Tibial nerve (tissue), 4 donors: ENCODE measurements around the gene CBX5. TPM values are rescaled to one million over a fixed set of nuclear protein-coding genes. Genes with fewer than 3 reads are reported as not detected.

Experiments
- DNase-seq, 2 donors: peaks; one replicate each; pipeline ENCODE4 v3.0.0-alpha.2; 2019; ENCODE audit warnings: low spot score in 2 of 2
- H3K27ac ChIP-seq, 4 donors: fragments of 200-600 bp; sonication (generic) in 3 of 4; one replicate each; pipeline ENCODE4 v1.5.1; 2017 to 2019; ENCODE audit warnings: mild to moderate bottlenecking in 1 of 4
- H3K27me3 ChIP-seq, 2 donors: fragments of 200-600 bp; sonication (generic) in 1 of 2; one replicate each; pipeline versions ENCODE4 v1.5.1 to v1.6.0; 2017 to 2019
- H3K36me3 ChIP-seq, 3 donors: fragments of 200-600 bp; sonication (generic); one replicate each; pipeline ENCODE4 v1.5.1; 2018 to 2019
- H3K4me1 ChIP-seq, 4 donors: fragments of 200-600 bp; sonication (generic) in 3 of 4; one replicate each; pipeline ENCODE4 v1.5.1; 2017 to 2019
- H3K4me3 ChIP-seq, 4 donors: fragments of 200-600 bp; sonication (generic) in 3 of 4; one replicate each; pipeline ENCODE4 v1.5.1; 2017 to 2019; ENCODE audit warnings: mild to moderate bottlenecking in 1 of 4, moderate library complexity in 1 of 4
- H3K9me3 ChIP-seq, 4 donors: fragments of 200-600 bp; sonication (generic) in 3 of 4; one replicate each; pipeline ENCODE4 v1.5.1; 2017 to 2019
- EP300 ChIP-seq, 2 donors: sonication (generic); formaldehyde crosslinking; IDR thresholded peaks; one replicate each; pipeline ENCODE4 v1.6.1; 2017; ENCODE audit warnings: antibody characterized with exemption in 2 of 2, mild to moderate bottlenecking in 1 of 2
- POLR2A ChIP-seq, 2 donors: fragments of 450-650 bp; IDR thresholded peaks; one replicate each; pipeline ENCODE4 v1.6.1; 2017; ENCODE audit warnings: antibody characterized with exemption in 2 of 2, mild to moderate bottlenecking in 2 of 2, moderate library complexity in 2 of 2
- WGBS, 2 donors: methylation state at CpG; one replicate each; pipeline ENCODE4 v1.1.5; 2018; 5-methylcytosine and 5-hydroxymethylcytosine counted together
- small RNA-seq: library from RNA; depleted of rRNA; stranded (forward); fragments of <200 nt; gene quantifications from one replicate; pipeline ENCODE3, GENCODE V24; 2016
- total RNA-seq, 4 donors: library from RNA; depleted of rRNA; stranded (reverse); fragments of >200 nt; gene quantifications; one replicate each; pipeline ENCODE4 v1.1.0, GENCODE V29; 2016
- TF ChIP-seq, protein P1 (sequence below), 5 experiments: fragments of 200-600 bp in 3 of 5; fragments of 450-650 bp in 2 of 5; sonication (generic) in 3 of 5; IDR thresholded peaks; one replicate each; pipeline ENCODE4 v1.5.1; 2016 to 2019; ENCODE audit warnings: antibody characterized with exemption in 5 of 5, mild to moderate bottlenecking in 3 of 5, moderate library complexity in 2 of 5

The CBX5 gene
- total RNA-seq, 4 donors from 2014 or later: 32.1 to 50.0 (median 42.4) TPM

DNA sequence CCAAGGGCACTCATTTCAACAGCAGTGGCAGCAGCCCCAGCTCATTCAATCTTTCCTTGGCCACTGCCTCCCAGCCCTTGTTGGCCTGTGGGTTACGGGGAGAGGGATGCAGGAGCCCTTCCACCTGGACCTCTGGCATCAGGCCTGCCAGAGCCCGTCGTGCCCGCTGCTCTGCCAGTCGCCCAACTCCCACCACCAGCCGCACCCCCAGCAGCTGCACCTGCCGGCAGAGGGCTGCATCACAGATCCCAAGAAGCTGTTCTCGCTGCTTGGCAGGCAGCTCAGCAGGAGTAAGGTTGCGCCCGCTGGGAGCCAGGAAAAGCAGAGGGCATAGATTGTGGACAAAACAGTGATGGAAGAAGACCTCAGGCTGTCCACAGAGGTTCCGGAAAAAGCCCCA is 97.8 kb downstream of the CBX5 start:
- H3K27me3 ChIP-seq: no peaks in the 10 kb centered on the region
- DNase-seq: no peak
- H3K36me3 ChIP-seq: peaks cover 0 to 58% (median 4%) of the 10 kb centered on the region in 3 donors
- peaks cover 0 to 12% (median 0%) of the 10 kb centered on the region in 4 donors for H3K4me1 ChIP-seq
- TF ChIP-seq, protein P1, sequence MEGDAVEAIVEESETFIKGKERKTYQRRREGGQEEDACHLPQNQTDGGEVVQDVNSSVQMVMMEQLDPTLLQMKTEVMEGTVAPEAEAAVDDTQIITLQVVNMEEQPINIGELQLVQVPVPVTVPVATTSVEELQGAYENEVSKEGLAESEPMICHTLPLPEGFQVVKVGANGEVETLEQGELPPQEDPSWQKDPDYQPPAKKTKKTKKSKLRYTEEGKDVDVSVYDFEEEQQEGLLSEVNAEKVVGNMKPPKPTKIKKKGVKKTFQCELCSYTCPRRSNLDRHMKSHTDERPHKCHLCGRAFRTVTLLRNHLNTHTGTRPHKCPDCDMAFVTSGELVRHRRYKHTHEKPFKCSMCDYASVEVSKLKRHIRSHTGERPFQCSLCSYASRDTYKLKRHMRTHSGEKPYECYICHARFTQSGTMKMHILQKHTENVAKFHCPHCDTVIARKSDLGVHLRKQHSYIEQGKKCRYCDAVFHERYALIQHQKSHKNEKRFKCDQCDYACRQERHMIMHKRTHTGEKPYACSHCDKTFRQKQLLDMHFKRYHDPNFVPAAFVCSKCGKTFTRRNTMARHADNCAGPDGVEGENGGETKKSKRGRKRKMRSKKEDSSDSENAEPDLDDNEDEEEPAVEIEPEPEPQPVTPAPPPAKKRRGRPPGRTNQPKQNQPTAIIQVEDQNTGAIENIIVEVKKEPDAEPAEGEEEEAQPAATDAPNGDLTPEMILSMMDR (IDR thresholded peaks at IDR 0.05): no peak
- TF ChIP-seq POLR2A (IDR thresholded peaks at IDR 0.05): no peak
- no peak for TF ChIP-seq EP300 (IDR thresholded peaks at IDR 0.05)
- no peaks in the 10 kb centered on the region for H3K9me3 ChIP-seq
- H3K4me3 ChIP-seq: no peak overlapping the region
- 95 to 98% methylated on average over 6 to 11 of the region's 11 CpGs for WGBS, 2 donors
- H3K27ac ChIP-seq: no peak overlapping the region

Small RNA genes lying within 50 kb of the gene (small RNA-seq; reads per million reads assigned to genes)
- not detected for gene RN7SL390P
- gene RNU6-950P: not detected

Other genes starting within 250 kb of the CBX5 start
- gene HOXC5, start 247.1 kb downstream of the CBX5 start, total RNA-seq: 1 to 10 TPM; 1.4 to 2.7 (median 1.7) TPM
- gene HOXC4, start 226.3 kb downstream of the CBX5 start, total RNA-seq: 1 to 10 TPM; 2.7 to 8.1 (median 4.1) TPM
- gene SMUG1, start 91.1 kb downstream of the CBX5 start, total RNA-seq: 10 to 100 TPM; 31.5 to 55.5 (median 36.3) TPM
- 100 to 1,000 TPM; 450 to 769 (median 570) TPM for gene HNRNPA1, start 604 bp upstream of the CBX5 start, total RNA-seq
- gene NFE2, start 20.9 kb upstream of the CBX5 start, total RNA-seq: not detected
- gene COPZ1, start 45.0 kb upstream of the CBX5 start, total RNA-seq: 10 to 100 TPM; 38.0 to 52.0 (median 43.6) TPM
- gene GPR84, start 84.4 kb upstream of the CBX5 start, total RNA-seq: under 1 TPM in 1 of 4 donors, not detected in 3; 0.42 TPM
- gene ZNF385A, start 104.6 kb upstream of the CBX5 start, total RNA-seq: 10 to 100 TPM in 3 of 4 donors, 1 to 10 TPM in 1; 9.0 to 19.8 (median 13.5) TPM
- 100 to 1,000 TPM in 3 of 4 donors, 10 to 100 TPM in 1; 73.6 to 145 (median 123) TPM for gene ITGA5, start 139.1 kb upstream of the CBX5 start, total RNA-seq
- 1 to 10 TPM in 1 of 4 donors, under 1 TPM in 1, not detected in 2; 0.63 to 1.5 TPM for gene GTSF1, start 193.5 kb upstream of the CBX5 start, total RNA-seq
- 10 to 100 TPM; 12.4 to 37.5 (median 16.3) TPM for gene NCKAP1L, start 217.6 kb upstream of the CBX5 start, total RNA-seq